NB4 (cell line): Measurements from ENCODE around the gene HOXC6.

Source experiments
- CTCF ChIP-seq: IDR thresholded peaks from one replicate; pipeline ENCODE4 v1.5.1; 2012; ENCODE audit warnings: low read depth, low read length
- MAX ChIP-seq: IDR thresholded peaks from 2 replicates; pipeline ENCODE4 v1.6.1; 2011; ENCODE audit warnings: low read depth, low read length
- MYC ChIP-seq: IDR thresholded peaks from 2 replicates; pipeline ENCODE4 v1.6.1; 2011; ENCODE audit warnings: low read depth, low read length
- POLR2A ChIP-seq: IDR thresholded peaks from 2 replicates; pipeline ENCODE4 v1.6.1; 2011; ENCODE audit warnings: mild to moderate bottlenecking; ENCODE audit not compliant: insufficient read length; ENCODE audit errors: extremely low read depth

- TF ChIP-seq POLR2A, result no peak
- TF ChIP-seq MAX, result 0 out of 2 replicates have a peak, but pooled peaks have one; percentile 14
- peak; percentile 37 for TF ChIP-seq CTCF
- no peak for TF ChIP-seq MYC
These were observed 8.6 kb downstream of the HOXC6 start for GRCh38 chr12:54036620-54037359.
